Neural crest cell (in vitro differentiated cells): ENCODE data around the gene SNED1. TPM values are rescaled to one million over a fixed set of nuclear protein-coding genes. Genes with fewer than 3 reads are reported as not detected.

Experiments
- DNase-seq: peaks from one replicate; pipeline ENCODE4 v3.0.0; 2021; ENCODE audit warnings: low read depth, mixed read lengths, low spot score
- H3K27ac Mint-ChIP-seq: one replicate; pipeline ENCODE4 v1.8.0; 2021; ENCODE audit warnings: mild to moderate bottlenecking, mixed read lengths; ENCODE audit not compliant: unreplicated experiment
- H3K27me3 Mint-ChIP-seq: 2 replicates; pipeline ENCODE4 v1.8.0; 2021; ENCODE audit warnings: low read depth, mild to moderate bottlenecking, mixed read lengths
- H3K36me3 Mint-ChIP-seq: 2 replicates; pipeline ENCODE4 v1.8.0; 2021; ENCODE audit warnings: low read depth, mild to moderate bottlenecking, mixed read lengths
- H3K4me1 Mint-ChIP-seq: 2 replicates; pipeline ENCODE4 v1.8.0; 2021; ENCODE audit warnings: mixed read lengths
- H3K4me3 Mint-ChIP-seq: one replicate; pipeline ENCODE4 v1.8.0; 2021; ENCODE audit warnings: mild to moderate bottlenecking, mixed read lengths
- H3K9me3 Mint-ChIP-seq: 2 replicates; pipeline ENCODE4 v1.8.0; 2021; ENCODE audit warnings: mixed read lengths
- total RNA-seq: library from RNA; stranded (reverse); gene quantifications from 2 replicates; pipeline ENCODE4 v1.2.1, GENCODE V29; 2021
- TF ChIP-seq, protein P1 (sequence below): fragments of 200-600 bp; sonication (generic); conservative IDR thresholded peaks from 2 replicates; pipeline ENCODE4 v1.5.0; 2021; ENCODE audit warnings: antibody characterized with exemption, mild to moderate bottlenecking

Gene SNED1
- total RNA-seq, 1 donor from 2014 or later = 0.30 TPM

DNA sequence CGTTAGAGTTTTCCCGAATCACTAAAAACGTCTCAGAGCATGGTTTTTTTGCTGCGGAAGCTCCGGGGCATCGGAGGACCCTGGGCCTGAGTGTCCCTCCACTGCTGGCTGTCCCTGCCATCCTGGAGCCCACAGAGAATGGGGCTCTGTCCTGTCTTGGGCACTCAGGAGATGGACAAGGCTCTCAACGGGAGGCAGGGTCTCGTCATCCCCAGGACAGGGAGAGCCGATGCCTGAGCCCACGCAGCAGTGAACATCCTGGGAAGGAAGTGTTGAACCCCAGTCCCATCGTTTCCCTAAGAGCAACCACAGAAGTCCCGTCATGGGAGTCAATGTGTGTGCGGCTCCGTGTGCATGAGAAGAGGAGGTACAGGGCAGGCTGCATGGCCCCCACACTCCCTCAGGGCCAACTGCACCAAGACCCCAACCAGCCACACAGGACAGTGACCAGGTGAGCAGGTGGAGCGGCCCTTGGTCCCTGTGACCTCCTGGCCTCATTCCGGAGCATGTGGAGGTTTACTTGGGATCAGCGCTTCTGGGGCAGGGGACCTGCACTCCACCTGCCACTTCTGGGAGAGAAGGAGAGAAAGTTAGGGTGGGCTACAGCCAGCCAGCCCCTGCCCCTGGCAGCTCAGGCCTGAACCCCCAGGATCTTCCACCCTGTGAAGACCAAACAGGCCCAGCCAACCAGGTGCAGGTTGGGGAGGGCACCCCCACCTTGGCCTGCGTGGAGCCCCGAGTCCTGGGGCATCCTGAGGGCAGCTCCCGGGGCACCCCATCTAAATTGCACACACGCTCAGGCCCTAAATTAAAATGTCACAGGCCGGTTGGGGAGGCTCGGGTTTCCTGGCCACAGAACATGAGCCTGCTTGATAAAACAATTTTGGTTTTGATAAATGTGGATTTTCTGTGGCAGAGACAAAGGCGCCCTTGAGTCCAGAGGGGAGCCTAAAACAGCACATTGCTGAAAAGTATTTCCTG is 3.1 kb upstream of the SNED1 start:
- no peak for DNase-seq
- H3K4me1 Mint-ChIP-seq = peaks cover 10% of the 10 kb centered on the region
- H3K4me3 Mint-ChIP-seq = peak overlapping the region; percentile 31
- H3K36me3 Mint-ChIP-seq = no peaks in the 10 kb centered on the region
- no peaks in the 10 kb centered on the region for H3K9me3 Mint-ChIP-seq
- peak overlapping the region; percentile 35 for H3K27ac Mint-ChIP-seq
- TF ChIP-seq, protein P1, sequence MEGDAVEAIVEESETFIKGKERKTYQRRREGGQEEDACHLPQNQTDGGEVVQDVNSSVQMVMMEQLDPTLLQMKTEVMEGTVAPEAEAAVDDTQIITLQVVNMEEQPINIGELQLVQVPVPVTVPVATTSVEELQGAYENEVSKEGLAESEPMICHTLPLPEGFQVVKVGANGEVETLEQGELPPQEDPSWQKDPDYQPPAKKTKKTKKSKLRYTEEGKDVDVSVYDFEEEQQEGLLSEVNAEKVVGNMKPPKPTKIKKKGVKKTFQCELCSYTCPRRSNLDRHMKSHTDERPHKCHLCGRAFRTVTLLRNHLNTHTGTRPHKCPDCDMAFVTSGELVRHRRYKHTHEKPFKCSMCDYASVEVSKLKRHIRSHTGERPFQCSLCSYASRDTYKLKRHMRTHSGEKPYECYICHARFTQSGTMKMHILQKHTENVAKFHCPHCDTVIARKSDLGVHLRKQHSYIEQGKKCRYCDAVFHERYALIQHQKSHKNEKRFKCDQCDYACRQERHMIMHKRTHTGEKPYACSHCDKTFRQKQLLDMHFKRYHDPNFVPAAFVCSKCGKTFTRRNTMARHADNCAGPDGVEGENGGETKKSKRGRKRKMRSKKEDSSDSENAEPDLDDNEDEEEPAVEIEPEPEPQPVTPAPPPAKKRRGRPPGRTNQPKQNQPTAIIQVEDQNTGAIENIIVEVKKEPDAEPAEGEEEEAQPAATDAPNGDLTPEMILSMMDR = no peak
- H3K27me3 Mint-ChIP-seq = peaks cover 15% of the 10 kb centered on the region

- Mint-ChIP-seq H3K9me3 (no peaks in the 10 kb centered on the region), H3K4me3 (no peak overlapping the region), H3K27me3 (peaks cover 24% of the 10 kb centered on the region), H3K4me1 (peaks cover 10% of the 10 kb centered on the region), H3K36me3 (no peaks in the 10 kb centered on the region), H3K27ac (no peak overlapping the region)
- no peak for DNase-seq
- TF ChIP-seq, protein P1 = no peak
Observed at GRCh38 chr2:240996161-240996833, 2.1 kb upstream of the SNED1 start.

- DNase-seq = no peak
- H3K9me3 Mint-ChIP-seq = no peaks in the 10 kb centered on the region
- H3K36me3 Mint-ChIP-seq = no peaks in the 10 kb centered on the region
- TF ChIP-seq, protein P1 = no peak
- peaks cover 29% of the 10 kb centered on the region for H3K27me3 Mint-ChIP-seq
- peaks cover 10% of the 10 kb centered on the region for H3K4me1 Mint-ChIP-seq
- H3K27ac Mint-ChIP-seq = no peak overlapping the region
- no peak overlapping the region for H3K4me3 Mint-ChIP-seq
Observed at GRCh38 chr2:240996834-240997140, 1.6 kb upstream of the SNED1 start.

DNA sequence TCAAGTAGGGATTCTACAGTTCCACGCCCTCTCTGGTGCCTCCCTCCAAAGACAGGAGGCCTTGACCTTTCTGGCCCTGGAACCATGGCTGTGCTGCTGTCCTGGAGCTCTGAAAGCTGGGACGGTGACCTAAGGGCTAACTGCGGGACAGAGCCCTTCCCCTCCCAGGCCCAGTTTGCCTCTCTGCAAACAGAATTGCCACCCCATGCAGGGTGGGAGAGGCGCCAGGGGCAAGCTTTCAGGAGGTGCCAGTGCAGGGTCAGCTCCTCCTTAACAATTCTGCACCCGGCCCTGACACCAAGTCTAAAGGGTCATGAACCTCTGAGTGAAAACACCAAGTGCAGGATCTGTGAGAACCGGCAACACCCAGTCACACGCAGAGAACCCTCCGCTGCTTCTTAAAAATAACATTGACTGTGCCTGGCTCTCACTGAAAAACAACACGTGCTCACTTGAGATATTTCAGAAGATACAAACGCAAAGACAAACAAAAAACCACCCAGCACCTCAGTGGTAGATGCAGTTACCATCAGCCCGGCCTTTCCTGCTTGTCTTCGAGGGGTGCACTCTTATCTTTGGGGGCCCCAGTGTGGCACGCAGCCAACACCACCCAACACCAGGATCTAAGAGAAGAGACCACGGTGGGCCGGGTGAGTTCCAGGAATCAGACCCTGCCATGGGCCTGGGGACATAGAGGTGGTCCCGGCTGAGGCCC is 1.1 kb upstream of the SNED1 start:
- H3K27ac Mint-ChIP-seq = no peak overlapping the region
- peaks cover 29% of the 10 kb centered on the region for H3K27me3 Mint-ChIP-seq
- DNase-seq = no peak
- no peaks in the 10 kb centered on the region for H3K36me3 Mint-ChIP-seq
- no peaks in the 10 kb centered on the region for H3K9me3 Mint-ChIP-seq
- peaks cover 10% of the 10 kb centered on the region for H3K4me1 Mint-ChIP-seq
- H3K4me3 Mint-ChIP-seq = peak overlapping the region; percentile 33
- TF ChIP-seq, protein P1 = no peak

- no peak overlapping the region for H3K4me3 Mint-ChIP-seq
- peaks cover 29% of the 10 kb centered on the region for H3K27me3 Mint-ChIP-seq
- H3K9me3 Mint-ChIP-seq = no peaks in the 10 kb centered on the region
- peaks cover 10% of the 10 kb centered on the region for H3K4me1 Mint-ChIP-seq
- no peak overlapping the region for H3K27ac Mint-ChIP-seq
- no peaks in the 10 kb centered on the region for H3K36me3 Mint-ChIP-seq
- TF ChIP-seq, protein P1 = no peak
- DNase-seq = no peak
Observed at GRCh38 chr2:240998706-240998994, 232 bp downstream of the SNED1 start.
